A549 (cell line): ENCODE measurements around the gene PATJ. TPM values are rescaled to one million over a fixed set of nuclear protein-coding genes. Genes with fewer than 3 reads are reported as not detected.

ENCODE experiments used
- ATAC-seq, 2 experiments: fragments of 200-7000 bp in 1 of 2; fragments of >200 bp in 1 of 2; cut with Nextera tagmentation in 1 of 2; cut with Tn5 transposase in 1 of 2; 3 replicates each; pipeline versions ENCODE4 v1.8.0 to v1.9.1; 2018 to 2020; ENCODE audit warnings: mild to moderate bottlenecking in 1 of 2, moderate library complexity in 1 of 2
- CTCF ChIA-PET: fragments of 300-600 bp; sonication (Branson Sonifier 250); formaldehyde crosslinking; extraction: SDS; loops from one replicate; lab custom pipeline; 2021; ENCODE audit warnings: antibody characterized with exemption, inconsistent platforms; lab: Yijun Ruan, JAX
- POLR2A ChIA-PET: fragments of 350-600 bp; formaldehyde crosslinking; extraction: SDS; loops from one replicate; lab custom pipeline; 2021; ENCODE audit warnings: antibody characterized with exemption, inconsistent platforms; lab: Yijun Ruan, JAX
- DNase-seq, 2 experiments: peaks; one replicate each; pipeline versions ENCODE4 v3.0.0 to v3.0.0-alpha.2; 2011 to 2016; ENCODE audit warnings: low read depth in 1 of 2, low spot score in 1 of 2
- FAIRE-seq: peaks from 2 replicates; lab custom pipeline; 2011; peaks lifted over from hg19 to GRCh38; lab: Jason Lieb, UNC
- H3K27ac ChIP-seq, 2 experiments: fragments of >200 bp; sonication (Bioruptor Twin); formaldehyde crosslinking; 3 replicates each; pipeline ENCODE4 v1.5.1; 2016 to 2017
- H3K4me1 ChIP-seq: fragments of >200 bp; sonication (Bioruptor Twin); formaldehyde crosslinking; 3 replicates; pipeline ENCODE4 v1.6.1; 2016
- H3K4me2 ChIP-seq: fragments of >200 bp; sonication (Bioruptor Twin); formaldehyde crosslinking; 3 replicates; pipeline ENCODE4 v1.6.1; 2016
- H3K4me3 ChIP-seq: fragments of >200 bp; sonication (Bioruptor Twin); formaldehyde crosslinking; 3 replicates; pipeline ENCODE4 v1.5.1; 2016
- H3K9me3 ChIP-seq: fragments of >200 bp; sonication (Bioruptor Twin); formaldehyde crosslinking; 3 replicates; pipeline ENCODE4 v1.6.1; 2016
- BHLHE40 ChIP-seq: IDR thresholded peaks from 2 replicates; pipeline ENCODE4 v1.6.1; 2012; ENCODE audit warnings: low read depth, low read length, inconsistent platforms
- CEBPB ChIP-seq, 2 experiments: fragments of >200 bp in 1 of 2; sonication (Bioruptor Twin) in 1 of 2; formaldehyde crosslinking in 1 of 2; IDR thresholded peaks; 2 replicates each; pipeline ENCODE4 v1.6.1; 2012 to 2016
- CTCF ChIP-seq: fragments of >200 bp; sonication (Bioruptor Twin); formaldehyde crosslinking; IDR thresholded peaks from 3 replicates; pipeline ENCODE4 v1.5.1; 2016
- GATA3 ChIP-seq: IDR thresholded peaks from 2 replicates; pipeline ENCODE4 v1.6.1; 2012; ENCODE audit warnings: borderline replicate concordance
- HDAC2 ChIP-seq: fragments of 200-600 bp; sonication (generic); IDR thresholded peaks from 2 replicates; pipeline ENCODE4 v1.6.1; 2016
- HEYL ChIP-seq: fragments of 250-450 bp; sonication (Bioruptor Pico); IDR thresholded peaks from 2 replicates; pipeline ENCODE4 v1.8.0; 2021; ENCODE audit warnings: mild to moderate bottlenecking, moderate library complexity
- HOXA7 ChIP-seq: fragments of 250-450 bp; sonication (Bioruptor Pico); IDR thresholded peaks from 2 replicates; pipeline ENCODE4 v1.5.0; 2020; ENCODE audit warnings: mild to moderate bottlenecking, moderate library complexity
- JUN ChIP-seq, 2 experiments: fragments of >200 bp; sonication (Bioruptor Twin); formaldehyde crosslinking; IDR thresholded peaks; 2 replicates in 1 of 2; 3 replicates in 1 of 2; pipeline ENCODE4 v1.6.1; 2016 to 2017
- MAFK ChIP-seq: fragments of 450-650 bp; IDR thresholded peaks from 2 replicates; pipeline ENCODE4 v1.6.1; 2014; ENCODE audit not compliant: partially characterized antibody
- MAX ChIP-seq: IDR thresholded peaks from 2 replicates; pipeline ENCODE4 v1.6.1; 2012
- MAZ ChIP-seq: fragments of 150-350 bp; IDR thresholded peaks from 2 replicates; pipeline ENCODE4 v1.6.1; 2014; ENCODE audit warnings: antibody characterized with exemption, low read depth, low read length, borderline replicate concordance
- MYC ChIP-seq: IDR thresholded peaks from 2 replicates; pipeline ENCODE4 v1.6.1; 2012; ENCODE audit warnings: mild to moderate bottlenecking, inconsistent platforms, low read length, improper control_type of control experiment, borderline replicate concordance
- POLR2A ChIP-seq: IDR thresholded peaks from 2 replicates; pipeline ENCODE4 v1.6.1; 2012; ENCODE audit warnings: mild to moderate bottlenecking, low read length
- POLR2AphosphoS2 ChIP-seq: conservative IDR thresholded peaks from 2 replicates; pipeline ENCODE4 v1.6.1; 2012; ENCODE audit warnings: low read length, improper control_type of control experiment, inconsistent platforms
- REST ChIP-seq: fragments of 200-600 bp; sonication (generic); IDR thresholded peaks from 2 replicates; pipeline ENCODE4 v1.6.1; 2016; ENCODE audit warnings: antibody characterized with exemption, mild to moderate bottlenecking, moderate library complexity
- RFX5 ChIP-seq: fragments of 450-650 bp; IDR thresholded peaks from 2 replicates; pipeline ENCODE4 v1.7.1; 2014; ENCODE audit warnings: antibody characterized with exemption, mild to moderate bottlenecking, moderate library complexity
- RNF2 ChIP-seq: fragments of 200-600 bp; sonication (generic); IDR thresholded peaks from 2 replicates; pipeline ENCODE4 v1.6.1; 2016; ENCODE audit warnings: low read depth, mild to moderate bottlenecking, antibody characterized with exemption, moderate library complexity, borderline replicate concordance
- TFCP2L1 ChIP-seq: fragments of 250-450 bp; sonication (Bioruptor Pico); IDR thresholded peaks from 2 replicates; pipeline ENCODE4 v1.5.0; 2021; ENCODE audit warnings: mild to moderate bottlenecking
- TP53 ChIP-seq: fragments of 250-450 bp; sonication (Bioruptor Pico); IDR thresholded peaks from 2 replicates; pipeline ENCODE4 v1.5.0; 2021; ENCODE audit warnings: mild to moderate bottlenecking, moderate library complexity
- WGBS: methylation state at CpG from one replicate; pipeline ENCODE4 v1.1.6; 2017; ENCODE audit errors: missing lambda C conversion rate; 5-methylcytosine and 5-hydroxymethylcytosine counted together
- polyA plus RNA-seq, 4 experiments: library from polyadenylated mRNA; depleted of rRNA in 3 of 4; stranded (reverse); fragments of >200 nt; fragmentation: RNase III in 1 of 4; extraction: RNeasy Plus Mini Kit Qiagen cat#74134 plus additional on column Dnase treatment in 1 of 4; gene quantifications; 2 replicates in 3 of 4; 3 replicates in 1 of 4; pipeline ENCODE4 v1.2.3, GENCODE V29; 2011 to 2017
- TF ChIP-seq, protein P1 (sequence below): IDR thresholded peaks from 2 replicates; pipeline ENCODE4 v1.6.1; 2012; ENCODE audit warnings: low read depth, borderline replicate concordance

Gene PATJ
- polyA plus RNA-seq, 2 of the 4 experiments (the other 2 are of a cell fraction), result 6.0 to 14.7 TPM

DNA sequence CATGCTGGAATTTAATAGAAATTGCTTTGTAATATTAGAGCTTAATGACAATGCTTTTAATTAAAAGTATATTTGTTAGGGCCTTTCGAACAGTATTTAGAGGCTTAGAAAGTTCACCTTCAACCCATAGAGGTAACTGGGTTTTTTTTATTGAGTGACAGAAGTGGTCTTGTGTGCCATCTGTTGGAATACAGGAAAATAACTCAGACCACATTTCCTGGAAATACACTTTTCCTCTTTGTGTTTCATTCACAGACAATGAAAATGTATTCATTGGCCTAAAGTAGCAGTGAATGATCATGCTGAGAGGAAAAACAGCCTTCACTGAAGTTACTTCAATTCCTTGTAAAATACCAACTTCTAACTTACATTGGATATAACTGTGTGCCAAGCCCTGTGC, 368.8 kb downstream of the PATJ start:
- Histone ChIP-seq H3K4me1 (no peaks in the 10 kb centered on the region), H3K4me2 (no peak overlapping the region), H3K9me3 (no peaks in the 10 kb centered on the region)
- POLR2A ChIA-PET, result no interaction called here
- WGBS, result 100% methylated on average over 1 of the region's 1 CpG
- TF ChIP-seq RNF2 (no peak), HDAC2 (no peak), RFX5 (no peak), CTCF (0 out of 3 replicates have a peak, but pooled peaks have one; percentile 9)
- TF ChIP-seq, all 56 proteins: peak for 1
- no peak overlapping the region for H3K27ac ChIP-seq
- CTCF ChIA-PET, result interaction anchor here (0.6 to 2.1 kb wide), 2 partner anchors 28 to 210 kb away, joined by 5 to 8 read pairs; no protein-coding TSS in a partner anchor
- no peak overlapping the region for H3K4me3 ChIP-seq
- FAIRE-seq (no peak), ATAC-seq (no peak), DNase-seq (no peak)

- Histone ChIP-seq H3K4me3 (no peak overlapping the region), H3K4me1 (no peaks in the 10 kb centered on the region), H3K27ac (no peak overlapping the region), H3K4me2 (no peak overlapping the region)
- DNase-seq, result no peak
- ATAC-seq, result no peak
- FAIRE-seq, result no peak
- TF ChIP-seq MAX (no peak), MAFK (peak; percentile 96)
- TF ChIP-seq, all 56 proteins: peak for 1
- CTCF ChIA-PET, result interaction anchor here (1.4 to 2.9 kb wide), 2 partner anchors 15 to 18 kb away, joined by 3 to 9 read pairs; no protein-coding TSS in a partner anchor
- POLR2A ChIA-PET, result no interaction called here
- H3K9me3 ChIP-seq, result no peaks in the 10 kb centered on the region
Observed at GRCh38 chr1:62113507-62113906, 371.2 kb downstream of the PATJ start.

DNA sequence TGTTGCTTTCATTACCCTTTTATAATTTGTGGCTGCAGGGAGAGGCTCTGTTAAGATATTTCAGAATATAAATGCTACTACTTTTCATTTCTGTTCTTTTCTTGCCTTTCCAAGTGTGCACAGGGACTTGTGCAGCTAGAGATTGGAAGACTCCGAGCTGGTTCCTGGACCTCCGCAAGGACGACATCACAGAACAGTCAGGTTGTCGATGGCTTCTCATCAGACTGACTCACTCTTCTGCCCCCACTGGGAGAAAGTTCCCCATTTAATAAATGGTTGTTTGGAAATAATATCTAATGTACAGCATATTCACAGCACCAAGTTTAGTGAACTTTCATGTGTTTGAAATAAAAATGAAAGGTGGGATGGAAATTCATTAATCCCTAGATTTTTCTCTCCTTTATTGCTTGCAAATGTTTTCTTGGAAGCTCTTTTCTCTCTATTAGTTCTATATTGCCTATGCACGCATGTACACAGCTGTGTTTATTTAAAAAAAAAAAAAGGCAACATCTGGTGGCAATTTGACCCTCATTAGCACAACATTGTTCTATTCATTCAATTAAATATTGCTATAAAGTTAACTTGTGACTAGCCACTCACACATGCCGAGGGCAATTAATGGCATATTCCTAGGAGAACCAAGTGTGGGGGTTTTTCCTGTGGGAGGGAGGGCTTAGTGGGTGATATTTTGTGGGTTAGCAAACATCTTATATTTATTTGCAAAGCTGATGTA, 374.9 kb downstream of the PATJ start:
- POLR2A ChIA-PET, result no interaction called here
- 93% methylated on average over 6 of the region's 6 CpGs for WGBS
- CTCF ChIA-PET, result interaction anchor here (1.0 to 2.7 kb wide), 2 partner anchors 13 to 34 kb away, joined by 3 to 10 read pairs; no protein-coding TSS in a partner anchor
- ATAC-seq (no peak), FAIRE-seq (no peak), DNase-seq (no peak)
- H3K9me3 ChIP-seq, result no peaks in the 10 kb centered on the region
- H3K27ac ChIP-seq, result no peak overlapping the region
- TF ChIP-seq BHLHE40, result no peak
- TF ChIP-seq MAZ, result no peak
- no peak for TF ChIP-seq HEYL (CRISPR knock-in tag)
- TF ChIP-seq POLR2AphosphoS2, result no peak
- TF ChIP-seq HOXA7 (CRISPR knock-in tag), result no peak
- no peak for TF ChIP-seq GATA3
- TF ChIP-seq POLR2A, result no peak
- TF ChIP-seq MYC, result no peak
- TF ChIP-seq TFCP2L1 (CRISPR knock-in tag), result no peak
- TF ChIP-seq TP53 (CRISPR knock-in tag), result no peak
- no peak for TF ChIP-seq RNF2
- no peak for TF ChIP-seq REST
- TF ChIP-seq, protein P1, sequence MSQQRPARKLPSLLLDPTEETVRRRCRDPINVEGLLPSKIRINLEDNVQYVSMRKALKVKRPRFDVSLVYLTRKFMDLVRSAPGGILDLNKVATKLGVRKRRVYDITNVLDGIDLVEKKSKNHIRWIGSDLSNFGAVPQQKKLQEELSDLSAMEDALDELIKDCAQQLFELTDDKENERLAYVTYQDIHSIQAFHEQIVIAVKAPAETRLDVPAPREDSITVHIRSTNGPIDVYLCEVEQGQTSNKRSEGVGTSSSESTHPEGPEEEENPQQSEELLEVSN, result no peak
- TF ChIP-seq JUN (IDR thresholded peaks at IDR 0.05), result no peak
- TF ChIP-seq CEBPB (IDR thresholded peaks at IDR 0.05), result no peak
- peaks cover 7% of the 10 kb centered on the region for H3K4me1 ChIP-seq
- H3K4me2 ChIP-seq, result no peak overlapping the region
- no peak overlapping the region for H3K4me3 ChIP-seq
